HG03558 (cell line): ENCODE results near the gene ZBTB20.

ENCODE experiments used
- ATAC-seq: cut with Tn5 transposase; IDR thresholded peaks from one replicate; pipeline ENCODE4 v1.9.1; 2021; ENCODE audit warnings: moderate number of reproducible peaks; ENCODE audit not compliant: unreplicated experiment; ENCODE audit errors: extremely low read depth

ZBTB20 gene

GRCh38 chr3:114879059-114880031 lies 267.7 kb downstream of the ZBTB20 start:
- ATAC-seq: peak; percentile 61

GRCh38 chr3:114878114-114878839 lies 268.8 kb downstream of the ZBTB20 start:
- no peak for ATAC-seq

- ATAC-seq: no peak
These were observed 269.5 kb downstream of the ZBTB20 start for GRCh38 chr3:114877378-114878113.

- no peak for ATAC-seq
These were observed 272.5 kb downstream of the ZBTB20 start for GRCh38 chr3:114874522-114874971.

GRCh38 chr3:114873591-114873990 lies 273.5 kb downstream of the ZBTB20 start:
- no peak for ATAC-seq

GRCh38 chr3:114872588-114872987 lies 274.5 kb downstream of the ZBTB20 start:
- ATAC-seq: no peak

GRCh38 chr3:114872050-114872449 lies 275.0 kb downstream of the ZBTB20 start:
- no peak for ATAC-seq

- ATAC-seq: no peak
These were observed 279.1 kb downstream of the ZBTB20 start for GRCh38 chr3:114867835-114868503.

GRCh38 chr3:114867359-114867758 lies 279.7 kb downstream of the ZBTB20 start:
- ATAC-seq: no peak

GRCh38 chr3:114866430-114866829 lies 280.7 kb downstream of the ZBTB20 start:
- ATAC-seq: no peak

GRCh38 chr3:114864970-114865369 lies 282.1 kb downstream of the ZBTB20 start:
- no peak for ATAC-seq

- ATAC-seq: no peak
These were observed 283.2 kb downstream of the ZBTB20 start for GRCh38 chr3:114863848-114864247.

- ATAC-seq: no peak
These were observed 285.4 kb downstream of the ZBTB20 start for GRCh38 chr3:114861666-114862065.

GRCh38 chr3:114860531-114860930 lies 286.6 kb downstream of the ZBTB20 start:
- no peak for ATAC-seq

- no peak for ATAC-seq
These were observed 288.8 kb downstream of the ZBTB20 start for GRCh38 chr3:114858329-114858728.

- ATAC-seq: no peak
These were observed 289.8 kb downstream of the ZBTB20 start for GRCh38 chr3:114857299-114857701.

- no peak for ATAC-seq
These were observed 290.3 kb downstream of the ZBTB20 start for GRCh38 chr3:114856835-114857234.

GRCh38 chr3:114855839-114856238 lies 291.2 kb downstream of the ZBTB20 start:
- ATAC-seq: no peak

- no peak for ATAC-seq
These were observed 294.1 kb downstream of the ZBTB20 start for GRCh38 chr3:114852966-114853365.

GRCh38 chr3:114850898-114851297 lies 296.2 kb downstream of the ZBTB20 start:
- ATAC-seq: no peak
